RCC 7860 (cell line): ENCODE data around the gene PGGHG.
"Not testable (repeated sequence)": the region's sequence is repeated elsewhere in the genome, so short reads cannot be mapped to it uniquely, and the experiment has no call there.

Source experiments
- DNase-seq: peaks from one replicate; pipeline ENCODE4 v3.0.0-alpha.2; 2015; ENCODE audit warnings: low spot score
- FAIRE-seq: peaks from 2 replicates; lab custom pipeline; 2012; peaks lifted over from hg19 to GRCh38; lab: Jason Lieb, UNC

PGGHG gene

DNA sequence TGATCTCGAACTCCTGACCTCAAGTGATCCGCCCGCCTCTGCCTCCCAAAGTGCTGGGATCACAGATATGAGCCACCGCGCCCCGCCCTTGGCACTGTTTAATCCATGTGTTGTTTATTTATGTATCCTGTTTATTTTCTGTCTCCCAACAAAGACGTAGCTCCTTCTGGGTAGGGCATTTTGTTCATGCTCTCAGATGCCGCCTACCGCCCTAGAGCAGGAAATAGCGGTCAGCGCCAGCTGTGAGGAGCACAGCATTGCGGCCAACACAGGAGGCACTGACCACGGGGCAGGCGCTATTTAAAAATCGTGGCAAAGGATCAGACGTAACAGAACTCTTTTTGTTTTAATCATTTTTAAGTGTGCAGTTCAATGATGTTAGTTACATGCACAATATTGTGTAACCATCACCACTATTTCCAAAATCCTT is 20.2 kb upstream of the PGGHG start:
- FAIRE-seq, DNase-seq: not testable (repeated sequence)

GRCh38 chr11:269146-269890 is 19.6 kb upstream of the PGGHG start:
- no peak for FAIRE-seq

DNA sequence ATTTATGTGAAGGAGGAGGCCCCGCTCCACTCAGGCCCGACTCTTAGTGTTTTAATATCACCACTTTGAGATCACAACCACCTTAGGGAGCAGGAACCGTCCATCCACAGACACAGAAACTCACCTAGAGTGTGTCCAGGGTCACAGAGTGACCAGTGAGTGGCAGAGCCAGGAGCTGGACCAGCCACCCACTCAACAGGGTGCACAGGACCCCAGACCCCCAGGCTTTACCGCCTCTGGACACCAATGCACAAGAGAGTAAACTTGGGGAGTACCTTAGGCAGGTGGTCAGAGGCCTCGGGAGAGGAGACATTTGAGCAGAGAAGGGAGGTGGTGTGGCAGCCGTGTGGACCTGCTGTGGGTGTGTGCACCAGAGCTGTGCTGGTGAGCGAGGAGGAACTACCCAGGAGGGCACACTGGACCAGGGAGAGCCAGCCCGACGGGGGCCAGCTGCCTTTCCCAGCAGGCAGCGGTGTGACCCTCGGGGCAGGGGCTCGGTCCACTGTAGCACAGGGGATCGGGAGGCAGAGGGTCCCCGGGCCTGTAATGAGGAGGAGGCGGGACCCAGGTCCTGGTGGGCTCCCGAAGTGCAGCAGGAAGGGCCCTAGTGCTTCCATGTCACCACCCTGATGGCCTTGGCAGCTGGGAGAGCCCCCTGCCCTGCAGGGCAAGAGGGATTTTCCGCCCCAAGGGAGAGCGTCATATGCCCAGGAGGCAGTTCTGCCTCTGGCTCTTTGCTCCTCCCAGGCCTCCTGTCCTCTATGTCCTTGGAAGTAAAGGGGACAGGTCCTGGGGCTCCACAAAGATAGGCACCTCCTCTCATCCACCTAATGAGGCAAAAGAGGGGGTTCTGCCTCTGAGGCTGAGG is 18.2 kb upstream of the PGGHG start:
- FAIRE-seq, result no peak

More at GRCh38 chr11:269146-269890, 19.6 kb upstream of the PGGHG start:
- no peak for DNase-seq

DNA sequence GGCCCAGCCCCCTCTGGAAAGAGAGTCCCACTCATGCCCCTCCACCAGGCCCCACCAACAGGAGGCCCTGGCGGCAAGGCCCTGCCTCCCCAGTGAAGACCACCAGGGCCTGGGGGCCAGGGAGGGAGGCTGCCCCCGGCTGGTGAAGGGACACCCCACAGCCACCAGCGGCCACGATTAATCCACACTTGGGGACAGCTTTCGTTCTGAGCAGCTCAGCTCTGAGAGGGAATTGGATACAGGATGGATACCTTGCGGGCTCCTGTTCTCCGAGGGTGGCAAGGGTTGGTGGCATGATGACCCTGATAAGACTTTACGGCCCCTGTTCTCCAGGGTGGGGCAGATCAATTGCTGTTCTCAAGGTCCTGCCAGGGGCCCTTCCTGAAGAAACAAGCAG is 17.6 kb upstream of the PGGHG start:
- DNase-seq (no peak), FAIRE-seq (no peak)

More for the DNA sequence above, 18.2 kb upstream of the PGGHG start:
- DNase-seq, result no peak

DNA sequence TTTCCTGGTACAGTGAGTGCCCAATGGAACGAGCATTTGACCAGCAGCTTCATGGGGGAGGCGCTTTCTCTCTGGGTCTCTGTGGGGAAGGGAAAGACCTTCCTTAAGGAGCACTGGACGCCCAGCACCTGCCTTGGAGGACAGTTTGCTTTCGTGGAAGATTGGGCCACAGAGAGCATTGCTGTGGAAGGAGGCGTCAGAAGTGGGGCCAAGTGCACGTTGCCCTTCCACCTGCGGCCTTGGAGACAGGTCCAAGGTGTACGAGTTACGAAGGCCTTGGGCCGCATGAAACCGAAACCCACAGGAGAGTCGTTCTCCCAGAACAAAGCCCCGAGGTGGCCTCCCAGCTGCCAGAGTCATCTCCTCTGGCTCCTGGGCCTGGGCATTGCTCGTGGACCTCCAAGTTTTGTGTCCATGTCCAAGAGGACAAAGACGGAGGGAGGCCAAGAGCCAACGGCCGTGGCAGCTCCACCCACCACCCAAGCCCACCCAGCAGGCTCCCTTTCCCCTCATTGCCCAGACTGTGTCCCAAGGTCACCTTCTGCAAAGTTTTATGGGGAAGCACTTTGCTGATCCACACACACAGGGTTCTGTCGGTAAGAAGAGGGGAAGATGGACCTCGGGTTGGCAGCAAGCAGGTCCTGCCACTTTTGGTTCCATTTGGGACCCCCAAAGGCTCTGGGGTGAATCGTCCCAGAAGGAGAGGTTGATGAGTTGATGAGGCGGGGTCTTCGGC is 16.6 kb upstream of the PGGHG start:
- FAIRE-seq, result no peak
- no peak for DNase-seq

- no peak for FAIRE-seq
- no peak for DNase-seq
These were observed 16.1 kb upstream of the PGGHG start for GRCh38 chr11:272931-273198.

GRCh38 chr11:276219-276618 is 12.7 kb upstream of the PGGHG start:
- FAIRE-seq, result no peak
- DNase-seq, result no peak

DNA sequence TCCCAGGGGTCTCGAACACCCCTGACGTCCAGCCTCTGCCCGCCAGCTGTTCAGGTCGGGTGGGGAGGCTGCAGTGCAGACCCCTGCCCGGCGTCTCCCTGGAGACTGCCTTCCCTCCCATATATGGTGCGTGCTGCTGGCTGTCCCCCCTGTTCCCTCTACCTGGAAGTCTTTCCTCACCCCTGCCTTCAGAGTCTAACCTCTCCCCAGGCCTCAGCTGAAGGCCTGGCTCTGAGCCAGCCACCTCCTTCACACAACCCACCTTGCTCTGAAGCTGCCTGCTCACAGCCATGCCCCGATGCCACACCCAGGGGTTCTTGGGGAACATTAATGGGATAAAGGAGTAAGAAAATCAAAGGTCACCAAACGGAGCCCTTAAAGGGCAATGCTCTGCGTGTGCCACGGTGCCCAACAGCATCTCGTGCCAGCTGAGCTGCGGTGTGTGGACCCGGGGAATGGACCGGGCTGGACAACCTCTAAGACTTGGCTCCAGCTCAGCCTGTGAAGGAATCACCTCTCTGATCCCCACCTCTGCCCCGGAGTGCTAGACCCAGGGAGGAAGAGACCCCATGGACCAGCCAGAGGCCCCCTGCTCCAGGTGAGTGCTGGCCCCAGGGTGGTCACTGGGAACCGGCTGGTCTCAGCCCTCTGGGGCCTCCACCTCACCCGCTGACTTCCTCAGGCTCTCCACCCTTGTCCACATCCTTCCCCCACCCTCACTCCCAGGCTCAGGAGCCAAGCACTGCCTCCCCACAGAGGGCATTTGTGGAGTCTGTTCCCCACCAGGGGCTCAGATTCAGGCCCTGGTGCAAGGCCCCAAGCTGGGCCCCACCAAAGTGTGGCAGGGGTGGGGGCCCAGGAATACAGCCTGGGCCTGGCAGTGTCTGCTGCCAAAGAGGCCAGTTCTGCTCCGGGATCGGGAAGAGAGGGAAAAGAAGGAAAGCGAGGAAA is 10.7 kb upstream of the PGGHG start, which contains the start of gene NLRP6:
Gene NLRP6, plus strand, starts transcription at position 407 of the 951 bp plus-strand sequence. Its CDS starts 163 bp downstream, at position 570.
- DNase-seq, result no peak
- FAIRE-seq, result no peak

GRCh38 chr11:279040-279965 is 9.6 kb upstream of the PGGHG start:
- DNase-seq (no peak), FAIRE-seq (no peak)

GRCh38 chr11:279966-280705 is 8.8 kb upstream of the PGGHG start:
- FAIRE-seq (no peak), DNase-seq (no peak)

DNA sequence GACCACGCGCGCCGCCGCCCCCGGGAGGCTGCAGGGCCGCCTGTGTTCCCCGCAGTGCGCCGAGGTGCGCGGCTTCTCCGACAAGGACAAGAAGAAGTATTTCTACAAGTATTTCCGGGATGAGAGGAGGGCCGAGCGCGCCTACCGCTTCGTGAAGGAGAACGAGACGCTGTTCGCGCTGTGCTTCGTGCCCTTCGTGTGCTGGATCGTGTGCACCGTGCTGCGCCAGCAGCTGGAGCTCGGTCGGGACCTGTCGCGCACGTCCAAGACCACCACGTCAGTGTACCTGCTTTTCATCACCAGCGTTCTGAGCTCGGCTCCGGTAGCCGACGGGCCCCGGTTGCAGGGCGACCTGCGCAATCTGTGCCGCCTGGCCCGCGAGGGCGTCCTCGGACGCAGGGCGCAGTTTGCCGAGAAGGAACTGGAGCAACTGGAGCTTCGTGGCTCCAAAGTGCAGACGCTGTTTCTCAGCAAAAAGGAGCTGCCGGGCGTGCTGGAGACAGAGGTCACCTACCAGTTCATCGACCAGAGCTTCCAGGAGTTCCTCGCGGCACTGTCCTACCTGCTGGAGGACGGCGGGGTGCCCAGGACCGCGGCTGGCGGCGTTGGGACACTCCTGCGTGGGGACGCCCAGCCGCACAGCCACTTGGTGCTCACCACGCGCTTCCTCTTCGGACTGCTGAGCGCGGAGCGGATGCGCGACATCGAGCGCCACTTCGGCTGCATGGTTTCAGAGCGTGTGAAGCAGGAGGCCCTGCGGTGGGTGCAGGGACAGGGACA is 8.0 kb upstream of the PGGHG start:
- FAIRE-seq (no peak), DNase-seq (no peak)

DNA sequence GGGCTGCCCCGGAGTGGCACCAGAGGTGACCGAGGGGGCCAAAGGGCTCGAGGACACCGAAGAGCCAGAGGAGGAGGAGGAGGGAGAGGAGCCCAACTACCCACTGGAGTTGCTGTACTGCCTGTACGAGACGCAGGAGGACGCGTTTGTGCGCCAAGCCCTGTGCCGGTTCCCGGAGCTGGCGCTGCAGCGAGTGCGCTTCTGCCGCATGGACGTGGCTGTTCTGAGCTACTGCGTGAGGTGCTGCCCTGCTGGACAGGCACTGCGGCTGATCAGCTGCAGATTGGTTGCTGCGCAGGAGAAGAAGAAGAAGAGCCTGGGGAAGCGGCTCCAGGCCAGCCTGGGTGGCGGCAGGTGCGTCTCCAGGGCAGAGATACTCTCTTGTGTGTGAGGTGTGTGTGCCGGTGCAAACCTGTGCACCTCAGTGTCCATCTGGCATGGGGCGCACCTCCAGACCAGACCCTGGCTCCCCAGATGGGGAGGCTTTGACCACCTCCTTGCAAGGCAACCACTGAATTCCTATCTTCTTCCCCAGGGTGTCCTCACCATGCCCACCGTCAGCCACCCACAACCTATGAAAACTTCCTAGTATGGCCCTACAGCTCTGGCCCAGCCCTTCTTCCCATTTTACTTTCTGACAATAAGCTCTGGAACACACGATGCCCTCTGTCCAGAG is 7.3 kb upstream of the PGGHG start:
- FAIRE-seq, result no peak
- DNase-seq, result no peak

DNA sequence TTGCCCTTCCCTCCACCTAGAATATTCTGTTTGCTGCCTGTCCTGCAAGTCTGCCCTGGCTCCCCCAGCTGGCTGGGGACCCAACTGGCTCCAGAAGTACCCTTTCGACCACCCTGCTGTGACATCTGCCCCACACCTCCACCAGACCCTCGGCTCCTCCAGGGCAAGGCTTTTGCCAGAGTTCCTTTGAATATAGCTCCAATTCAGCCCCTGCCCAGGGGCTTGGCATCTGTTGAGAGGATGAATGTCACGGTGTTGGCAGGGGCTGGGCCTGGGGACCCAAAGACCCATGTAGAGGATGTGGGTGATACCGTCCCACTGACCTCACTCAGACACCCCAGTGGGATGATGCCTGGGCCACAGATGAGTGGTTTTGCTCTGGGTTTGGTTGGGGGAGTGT is 6.8 kb upstream of the PGGHG start:
- DNase-seq, result no peak

GRCh38 chr11:282630-283360 is 6.1 kb upstream of the PGGHG start:
- no peak for DNase-seq
- no peak for FAIRE-seq

More for the DNA sequence above, 6.8 kb upstream of the PGGHG start:
- FAIRE-seq, result no peak

- DNase-seq (no peak), FAIRE-seq (no peak)
These were observed 5.4 kb upstream of the PGGHG start for GRCh38 chr11:283405-284104.
